GM12878 (cell line): ENCODE results near the gene ARIH2. TPM values are rescaled to one million over a fixed set of nuclear protein-coding genes. Genes with fewer than 3 reads are reported as not detected.

Experiments
- ATAC-seq: fragments of 200-7000 bp; cut with Tn5 transposase; 3 replicates; pipeline ENCODE4 v1.9.1; 2020; ENCODE audit warnings: mild to moderate bottlenecking, moderate library complexity
- BruUV-seq: library from RNA; stranded (reverse); fragments of 400-500 nt; replicated peaks from 2 replicates; lab custom pipeline; 2021; lab: Mats Ljungman, UMichigan
- CTCF ChIA-PET: fragments of 300-600 bp; sonication (Branson Sonifier 250); formaldehyde crosslinking; extraction: SDS; loops from one replicate; lab custom pipeline; 2021; ENCODE audit warnings: inconsistent platforms; lab: Yijun Ruan, JAX
- POLR2A ChIA-PET: fragments of 350-600 bp; formaldehyde crosslinking; extraction: SDS; loops from one replicate; lab custom pipeline; 2021; ENCODE audit warnings: inconsistent platforms; lab: Charles Lee
- RAD21 ChIA-PET: fragments of 300-600 bp; sonication (Branson Sonifier 250); formaldehyde crosslinking; loops from one replicate; lab custom pipeline; 2023; ENCODE audit warnings: antibody characterized with exemption; ENCODE audit not compliant: unreplicated experiment; lab: Charles Lee
- SMC1A ChIA-PET: fragments of 300-600 bp; sonication (Branson Sonifier 250); formaldehyde crosslinking; loops from one replicate; lab custom pipeline; 2023; ENCODE audit not compliant: unreplicated experiment, uncharacterized antibody; lab: Charles Lee
- DNase-seq: peaks from one replicate; pipeline ENCODE4 v3.0.0-alpha.2; 2011; ENCODE audit warnings: low read depth, low spot score
- FAIRE-seq: peaks from 3 replicates; lab custom pipeline; 2011; peaks lifted over from hg19 to GRCh38; lab: Jason Lieb, UNC
- H2AFZ ChIP-seq: 2 replicates; pipeline ENCODE4 v1.6.0; 2011; ENCODE audit warnings: low read depth, low read length, control low read depth; ENCODE audit not compliant: control insufficient read depth
- H3K27ac ChIP-seq: 2 replicates; pipeline ENCODE4 v1.5.1; 2011; ENCODE audit warnings: control low read depth; ENCODE audit not compliant: control insufficient read depth, insufficient read depth
- H3K27me3 ChIP-seq, 2 experiments: replicated peaks in 1 of 2; 2 replicates each; pipeline versions ENCODE4 v1.6.0 to v1.6.1; 2011; ENCODE audit warnings: low read length in 1 of 2; ENCODE audit not compliant: control insufficient read depth in 2 of 2, insufficient read depth in 2 of 2
- H3K36me3 ChIP-seq, 2 experiments: 2 replicates each; pipeline ENCODE4 v1.5.1; 2011; ENCODE audit warnings: low read length in 1 of 2; ENCODE audit not compliant: control insufficient read depth in 2 of 2, insufficient read depth in 2 of 2
- H3K4me1 ChIP-seq: 2 replicates; pipeline ENCODE4 v1.6.1; 2011; ENCODE audit warnings: mild to moderate bottlenecking, low read length, moderate library complexity, mixed read lengths; ENCODE audit not compliant: control insufficient read depth, insufficient read depth
- H3K4me2 ChIP-seq: 2 replicates; pipeline ENCODE4 v1.6.0; 2011; ENCODE audit warnings: control low read depth; ENCODE audit not compliant: control insufficient read depth, insufficient read depth
- H3K4me3 ChIP-seq: fragments of 200-600 bp; sonication (generic); 2 replicates; pipeline ENCODE4 v1.5.1; 2016
- H3K79me2 ChIP-seq: 2 replicates; pipeline ENCODE4 v1.6.0; 2011; ENCODE audit warnings: low read length; ENCODE audit not compliant: control insufficient read depth, insufficient read depth
- H3K9ac ChIP-seq: 2 replicates; pipeline ENCODE4 v1.8.0; 2011; ENCODE audit warnings: low read length, control low read depth, mixed read lengths; ENCODE audit not compliant: control insufficient read depth, insufficient read depth
- H3K9me3 ChIP-seq: replicated peaks from 3 replicates; pipeline ENCODE4 v1.5.1; 2011; ENCODE audit warnings: mild to moderate bottlenecking, low read length; ENCODE audit not compliant: control insufficient read depth, insufficient read depth
- H4K20me1 ChIP-seq: 2 replicates; pipeline ENCODE4 v1.6.0; 2011; ENCODE audit not compliant: control insufficient read depth, insufficient read depth
- ATF3 ChIP-seq: IDR thresholded peaks from 2 replicates; pipeline ENCODE4 v1.6.1; 2011; ENCODE audit warnings: low read depth, mild to moderate bottlenecking, low read length, moderate library complexity, borderline replicate concordance; ENCODE audit errors: extremely low read depth
- BCL3 ChIP-seq: IDR thresholded peaks from 2 replicates; pipeline ENCODE4 v1.6.1; 2011; ENCODE audit warnings: borderline replicate concordance, low read depth, mild to moderate bottlenecking, moderate library complexity, low read length; ENCODE audit not compliant: insufficient read depth, poor library complexity, severe bottlenecking
- GABPA ChIP-seq: IDR thresholded peaks from 2 replicates; pipeline ENCODE4 v1.6.1; 2014; ENCODE audit warnings: antibody characterized with exemption, low read depth, mild to moderate bottlenecking, inconsistent platforms
- HSF1 ChIP-seq: fragments of 150-350 bp; IDR thresholded peaks from 2 replicates; pipeline ENCODE4 v1.6.1; 2014; ENCODE audit warnings: mild to moderate bottlenecking, low read depth, low read length
- NFIC ChIP-seq: IDR thresholded peaks from 2 replicates; pipeline ENCODE4 v1.6.1; 2012; ENCODE audit warnings: low read depth, mild to moderate bottlenecking, inconsistent platforms, low read length, moderate library complexity
- RCOR1 ChIP-seq: conservative IDR thresholded peaks from 2 replicates; pipeline ENCODE4 v1.6.1; 2012; ENCODE audit warnings: low read depth, low read length, improper control_type of control experiment
- WGBS: methylation state at CpG from one replicate; pipeline ENCODE4 v1.1.6; 2016; ENCODE audit warnings: low lambda C conversion rate; ENCODE audit not compliant: insufficient replicate concordance, insufficient coverage; ENCODE audit errors: missing lambda C conversion rate; 5-methylcytosine and 5-hydroxymethylcytosine counted together
- in situ Hi-C: fragments of 300-500 bp; cut with MboI; formaldehyde crosslinking; loops from 9 replicates; pipeline ENCODE4 v1.14.3; 2018; ENCODE audit warnings: mixed read lengths
- intact Hi-C: fragments of 100-400 bp; cut with micrococcal nuclease; formaldehyde crosslinking; loops from one replicate; pipeline ENCODE4 v1.14.2; 2022; ENCODE audit not compliant: unreplicated experiment
- polyA plus RNA-seq, 11 experiments: library from polyadenylated mRNA; depleted of rRNA in 4 of 11; unstranded in 6 of 11; stranded (reverse) in 5 of 11; fragments of >200 nt; fragmentation: Nextera tagmentation in 4 of 11; fragmentation: Illumina TruSeq in 1 of 11; extraction: Ambion mirVana in 4 of 11; extraction: Trizol in 1 of 11; gene quantifications; 1 replicate in 1 of 11; 2 replicates in 10 of 11; pipeline versions ENCODE4 v1.2.1 to v1.2.3, GENCODE V29; 2011 to 2016; ENCODE audit warnings: inconsistent platforms in 2 of 11, missing spikeins in 2 of 11, low read depth in 1 of 11
- total RNA-seq, 4 experiments: library from RNA; depleted of rRNA in 3 of 4; stranded (reverse); fragments of >200 nt in 3 of 4; fragmentation: Illumina TruSeq in 1 of 4; extraction: Trizol in 1 of 4; gene quantifications; 2 replicates each; pipeline versions ENCODE4 v1.2.1 to v1.2.3, GENCODE V29; 2013 to 2021
- TF ChIP-seq, protein P1 (sequence below): fragments of 450-650 bp; formaldehyde crosslinking; IDR thresholded peaks from 2 replicates; pipeline ENCODE4 v1.4.0; 2022; ENCODE audit warnings: mild to moderate bottlenecking, moderate library complexity
- TF ChIP-seq, protein P2 (sequence below): fragments of 450-650 bp; IDR thresholded peaks from 2 replicates; pipeline ENCODE4 v1.6.1; 2018; ENCODE audit warnings: mild to moderate bottlenecking, low read depth, moderate library complexity; ENCODE audit not compliant: partially characterized antibody

The ARIH2 gene
- total and polyA plus RNA-seq, 10 of the 15 experiments (the other 5 are each of a cell fraction or from before 2014, with no cell fraction given): 18.7 to 74.7 (median 63.7) TPM

GRCh38 chr3:49017971-49018706 lies 99.5 kb downstream of the ARIH2 start, which contains the start of gene DALRD3 (continued):
- TF ChIP-seq HSF1 (0 out of 2 replicates have a peak, but pooled peaks have one; percentile 14), ATF3 (no peak), RCOR1 (no peak), BCL3 (peak; percentile 71)

- Histone ChIP-seq H3K9ac (peak overlapping the region; percentile 66), H3K9me3 (no peaks in the 10 kb centered on the region), H3K4me3 (peak overlapping the region; percentile 95), H2AFZ (peak overlapping the region; percentile 79), H3K79me2 (peaks cover 37% of the 10 kb centered on the region), H3K27me3 (no peaks in the 10 kb centered on the region), H3K27ac (peak overlapping the region; percentile 59), H4K20me1 (no peaks in the 10 kb centered on the region), H3K4me2 (peak overlapping the region; percentile 86), H3K4me1 (peaks cover 8% of the 10 kb centered on the region), H3K36me3 (peaks cover 13 to 20% of the 10 kb centered on the region in 2 experiments; a peak in 3 of 4 replicates)
- in situ Hi-C loops (no loop called here), intact Hi-C loops (no loop called here)
- FAIRE-seq: no peak
- POLR2A ChIA-PET: interaction anchor here (2.8 to 3.1 kb wide), 2 partner anchors 10 to 11 kb away, joined by 22 to 28 read pairs; partner anchors contain the start of genes IMPDH2 and WDR6
- no peak for DNase-seq
- no peak for ATAC-seq
- SMC1A ChIA-PET: interaction anchor here (4.2 kb wide), 1 partner anchor 11 kb away, joined by 21 read pairs; the partner anchor contains the start of gene WDR6
- CTCF ChIA-PET: interaction anchor here (0.6 to 5.9 kb wide), 3 partner anchors 11 to 317 kb away, joined by 3 to 83 read pairs (median 3); partner anchors contain the start of gene WDR6
- under 1% methylated on average over 18 of the region's 18 CpGs for WGBS
- BruUV-seq: no TSS peak
- RAD21 ChIA-PET: interaction anchor here (0.7 to 2.3 kb wide), 4 partner anchors 10 to 31 kb away, joined by 3 to 12 read pairs (median 5); partner anchors contain the start of genes IMPDH2 and WDR6
- TF ChIP-seq GABPA: no peak
- TF ChIP-seq, protein P1, sequence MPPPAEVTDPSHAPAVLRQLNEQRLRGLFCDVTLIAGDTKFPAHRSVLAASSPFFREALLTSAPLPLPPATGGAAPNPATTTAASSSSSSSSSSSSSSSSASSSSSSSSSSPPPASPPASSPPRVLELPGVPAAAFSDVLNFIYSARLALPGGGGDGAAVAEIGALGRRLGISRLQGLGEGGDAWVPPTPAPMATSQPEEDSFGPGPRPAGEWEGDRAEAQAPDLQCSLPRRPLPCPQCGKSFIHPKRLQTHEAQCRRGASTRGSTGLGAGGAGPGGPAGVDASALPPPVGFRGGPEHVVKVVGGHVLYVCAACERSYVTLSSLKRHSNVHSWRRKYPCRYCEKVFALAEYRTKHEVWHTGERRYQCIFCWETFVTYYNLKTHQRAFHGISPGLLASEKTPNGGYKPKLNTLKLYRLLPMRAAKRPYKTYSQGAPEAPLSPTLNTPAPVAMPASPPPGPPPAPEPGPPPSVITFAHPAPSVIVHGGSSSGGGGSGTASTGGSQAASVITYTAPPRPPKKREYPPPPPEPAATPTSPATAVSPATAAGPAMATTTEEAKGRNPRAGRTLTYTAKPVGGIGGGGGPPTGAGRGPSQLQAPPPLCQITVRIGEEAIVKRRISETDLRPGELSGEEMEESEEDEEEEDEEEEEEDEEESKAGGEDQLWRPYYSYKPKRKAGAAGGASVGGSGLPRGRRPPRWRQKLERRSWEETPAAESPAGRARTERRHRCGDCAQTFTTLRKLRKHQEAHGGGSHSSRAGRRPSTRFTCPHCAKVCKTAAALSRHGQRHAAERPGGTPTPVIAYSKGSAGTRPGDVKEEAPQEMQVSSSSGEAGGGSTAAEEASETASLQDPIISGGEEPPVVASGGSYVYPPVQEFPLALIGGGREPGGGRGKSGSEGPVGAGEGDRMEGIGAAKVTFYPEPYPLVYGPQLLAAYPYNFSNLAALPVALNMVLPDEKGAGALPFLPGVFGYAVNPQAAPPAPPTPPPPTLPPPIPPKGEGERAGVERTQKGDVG (CRISPR knock-in tag): no peak
- TF ChIP-seq NFIC: no peak
- TF ChIP-seq, protein P2, sequence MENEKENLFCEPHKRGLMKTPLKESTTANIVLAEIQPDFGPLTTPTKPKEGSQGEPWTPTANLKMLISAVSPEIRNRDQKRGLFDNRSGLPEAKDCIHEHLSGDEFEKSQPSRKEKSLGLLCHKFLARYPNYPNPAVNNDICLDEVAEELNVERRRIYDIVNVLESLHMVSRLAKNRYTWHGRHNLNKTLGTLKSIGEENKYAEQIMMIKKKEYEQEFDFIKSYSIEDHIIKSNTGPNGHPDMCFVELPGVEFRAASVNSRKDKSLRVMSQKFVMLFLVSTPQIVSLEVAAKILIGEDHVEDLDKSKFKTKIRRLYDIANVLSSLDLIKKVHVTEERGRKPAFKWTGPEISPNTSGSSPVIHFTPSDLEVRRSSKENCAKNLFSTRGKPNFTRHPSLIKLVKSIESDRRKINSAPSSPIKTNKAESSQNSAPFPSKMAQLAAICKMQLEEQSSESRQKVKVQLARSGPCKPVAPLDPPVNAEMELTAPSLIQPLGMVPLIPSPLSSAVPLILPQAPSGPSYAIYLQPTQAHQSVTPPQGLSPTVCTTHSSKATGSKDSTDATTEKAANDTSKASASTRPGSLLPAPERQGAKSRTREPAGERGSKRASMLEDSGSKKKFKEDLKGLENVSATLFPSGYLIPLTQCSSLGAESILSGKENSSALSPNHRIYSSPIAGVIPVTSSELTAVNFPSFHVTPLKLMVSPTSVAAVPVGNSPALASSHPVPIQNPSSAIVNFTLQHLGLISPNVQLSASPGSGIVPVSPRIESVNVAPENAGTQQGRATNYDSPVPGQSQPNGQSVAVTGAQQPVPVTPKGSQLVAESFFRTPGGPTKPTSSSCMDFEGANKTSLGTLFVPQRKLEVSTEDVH: peak; percentile 31
These were observed 100.0 kb downstream of the ARIH2 start for GRCh38 chr3:49018707-49019006.
